GM19463 (cell line): Measurements from ENCODE around the gene MAN2A1.

Experiments
- ATAC-seq: cut with Tn5 transposase; IDR thresholded peaks from one replicate; pipeline ENCODE4 v1.9.1; 2021; ENCODE audit warnings: mild to moderate bottlenecking, moderate library complexity; ENCODE audit not compliant: unreplicated experiment

MAN2A1 gene

DNA sequence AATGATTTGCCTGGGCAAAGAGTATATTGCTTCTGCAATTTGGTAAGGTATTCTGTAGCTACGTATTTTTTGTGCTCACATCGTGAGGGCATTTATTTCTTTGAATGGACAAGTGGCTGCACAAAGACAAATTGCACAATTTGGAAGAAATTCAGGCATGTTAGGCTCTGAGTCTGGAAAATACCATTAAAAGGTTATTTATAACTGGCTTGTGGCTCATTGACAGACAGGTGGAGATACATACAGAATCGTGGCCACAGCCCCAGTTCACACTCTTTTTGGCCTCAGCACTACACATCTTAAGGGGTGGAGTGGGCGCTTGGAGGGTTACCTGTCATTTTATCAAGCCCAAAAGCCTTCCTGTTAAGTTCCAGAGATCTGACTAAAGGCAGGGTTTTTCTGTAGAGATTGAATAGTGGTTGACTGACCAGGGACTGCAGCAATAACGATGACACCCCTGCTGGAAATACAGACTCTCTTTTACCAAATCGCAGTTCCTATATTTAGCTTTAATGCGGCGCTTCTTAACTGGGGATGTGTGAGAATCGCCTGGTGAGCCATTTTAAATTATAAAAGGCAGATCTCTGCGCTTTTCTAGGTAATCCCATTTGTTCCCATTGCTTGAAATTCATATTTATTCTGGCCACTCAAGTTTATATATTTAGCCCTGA, 14.7 kb downstream of the MAN2A1 start:
- no peak for ATAC-seq

DNA sequence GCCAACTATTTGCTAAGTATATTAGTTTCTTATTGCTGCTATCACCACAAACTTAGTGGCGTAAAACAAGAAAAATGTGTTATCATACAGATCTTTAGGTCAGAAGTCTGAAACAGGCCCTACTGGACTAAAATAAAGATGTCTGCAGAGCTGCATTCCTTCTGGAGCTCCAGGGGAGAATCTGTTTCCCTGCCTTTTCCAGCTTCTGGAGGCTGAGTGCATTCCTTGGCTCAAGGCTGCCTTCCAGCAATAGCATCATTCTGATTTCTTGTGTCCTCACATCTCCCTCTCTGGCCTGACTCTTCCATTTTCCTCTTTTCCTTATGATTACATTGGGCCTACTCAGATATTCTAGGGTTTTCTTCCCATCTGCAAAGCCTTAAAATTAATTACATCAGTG, 15.9 kb downstream of the MAN2A1 start:
- no peak for ATAC-seq

DNA sequence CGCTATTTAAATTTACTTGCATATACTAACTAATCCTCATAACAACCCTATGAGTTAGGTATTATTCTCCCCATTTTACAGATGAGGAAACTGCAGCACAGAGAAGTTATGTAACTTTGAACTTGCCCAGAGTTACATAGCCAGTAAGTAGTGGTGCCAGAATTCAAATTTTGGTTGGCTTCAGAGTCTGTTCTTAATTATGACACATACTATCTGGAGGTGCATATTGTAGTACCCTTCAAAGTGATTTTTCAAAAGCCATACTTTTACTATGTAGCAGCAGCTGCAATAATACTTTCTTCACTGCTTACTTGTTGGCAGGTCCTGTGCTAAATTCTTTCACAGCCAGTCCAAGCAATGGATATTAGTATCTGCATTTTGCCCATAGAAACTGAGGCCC, 16.4 kb downstream of the MAN2A1 start:
- no peak for ATAC-seq

DNA sequence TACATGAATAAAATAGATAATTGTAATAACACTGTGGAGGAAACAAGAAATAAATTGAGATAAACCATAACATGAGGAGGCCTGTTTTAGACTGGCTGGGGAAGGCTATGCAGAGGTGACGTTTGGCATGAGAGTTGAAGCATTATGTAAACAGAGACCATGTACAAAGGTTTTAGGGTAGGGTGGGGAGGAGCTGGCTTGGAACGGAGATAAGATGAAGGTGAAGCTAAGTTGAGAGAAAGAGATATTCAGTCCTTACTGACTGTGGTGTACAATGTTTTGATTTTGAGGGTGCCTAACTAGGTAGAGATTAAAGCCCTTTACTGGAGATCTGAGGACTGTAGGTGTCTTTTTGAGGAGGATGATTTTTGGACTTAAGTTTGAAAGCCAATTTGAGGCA, 17.8 kb downstream of the MAN2A1 start:
- ATAC-seq, result no peak

DNA sequence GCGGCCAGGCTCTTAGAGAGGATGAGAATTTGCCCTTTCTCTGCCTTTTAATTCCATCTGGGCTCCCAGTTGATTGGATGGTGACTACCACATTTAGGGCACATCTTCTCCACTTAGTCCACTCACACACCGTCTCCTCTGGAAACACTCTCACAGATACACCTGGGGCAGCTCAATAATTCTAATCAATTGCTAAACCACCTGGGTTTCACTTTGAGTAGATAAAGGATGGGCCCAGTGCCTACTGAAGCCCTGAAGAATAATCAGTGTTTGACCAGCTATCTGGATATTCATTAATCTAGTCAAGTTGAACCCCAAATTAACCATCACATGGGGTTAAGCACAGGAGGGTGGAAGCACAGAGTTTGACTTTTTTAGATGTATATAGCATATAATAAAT, 19.1 kb downstream of the MAN2A1 start:
- no peak for ATAC-seq

DNA sequence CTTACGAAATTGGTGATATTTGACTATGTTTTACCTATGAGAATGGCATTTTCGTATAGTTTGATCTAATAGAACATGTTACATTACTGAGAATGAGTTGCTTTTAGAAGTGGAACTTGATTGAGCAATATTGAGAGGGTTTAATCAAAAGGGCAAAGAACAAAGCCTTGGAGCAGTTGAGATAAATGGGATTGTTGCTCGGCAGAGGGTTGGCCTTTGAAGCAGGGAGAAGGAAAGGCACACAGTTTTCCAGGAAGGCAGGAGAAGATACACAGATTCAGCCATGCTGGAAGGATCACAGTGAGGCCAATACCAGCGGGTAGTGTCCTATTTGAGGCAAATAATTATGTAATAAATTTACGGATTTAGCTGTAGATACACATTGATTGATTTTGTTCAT, 19.5 kb downstream of the MAN2A1 start:
- ATAC-seq, result no peak

DNA sequence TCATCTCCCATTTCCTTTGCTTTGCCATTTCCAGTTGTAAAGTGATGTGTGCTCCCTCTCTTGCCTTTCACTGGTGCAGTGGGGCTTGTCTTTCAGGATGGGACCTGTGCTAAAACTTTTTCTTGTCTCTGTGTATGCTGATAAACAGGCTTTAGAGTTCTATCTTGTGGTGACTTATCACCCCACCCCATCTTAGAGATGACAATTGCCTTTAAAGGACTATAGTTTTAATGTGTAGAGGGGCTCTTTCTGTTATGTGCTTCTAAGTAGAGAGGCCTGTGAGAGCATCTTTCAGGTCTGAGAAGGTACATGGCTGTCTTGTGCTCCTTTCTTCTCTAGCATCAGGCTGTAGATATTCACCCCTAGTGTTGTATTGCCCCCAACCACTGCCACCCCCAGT, 21.9 kb downstream of the MAN2A1 start:
- no peak for ATAC-seq

DNA sequence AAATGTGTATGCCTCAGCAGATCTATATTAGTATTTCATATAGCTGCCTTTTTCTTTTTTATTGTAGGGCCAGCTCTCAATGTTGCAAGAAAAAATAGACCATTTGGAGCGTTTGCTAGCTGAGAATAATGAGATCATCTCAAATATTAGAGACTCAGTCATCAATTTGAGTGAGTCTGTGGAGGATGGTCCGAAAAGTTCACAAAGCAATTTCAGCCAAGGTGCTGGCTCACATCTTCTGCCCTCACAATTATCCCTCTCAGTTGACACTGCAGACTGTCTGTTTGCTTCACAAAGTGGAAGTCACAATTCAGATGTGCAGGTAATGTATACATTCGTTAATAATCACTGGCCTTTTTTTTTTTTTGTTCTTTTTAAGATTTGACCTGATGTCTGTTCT, 23.7 kb downstream of the MAN2A1 start:
- no peak for ATAC-seq

DNA sequence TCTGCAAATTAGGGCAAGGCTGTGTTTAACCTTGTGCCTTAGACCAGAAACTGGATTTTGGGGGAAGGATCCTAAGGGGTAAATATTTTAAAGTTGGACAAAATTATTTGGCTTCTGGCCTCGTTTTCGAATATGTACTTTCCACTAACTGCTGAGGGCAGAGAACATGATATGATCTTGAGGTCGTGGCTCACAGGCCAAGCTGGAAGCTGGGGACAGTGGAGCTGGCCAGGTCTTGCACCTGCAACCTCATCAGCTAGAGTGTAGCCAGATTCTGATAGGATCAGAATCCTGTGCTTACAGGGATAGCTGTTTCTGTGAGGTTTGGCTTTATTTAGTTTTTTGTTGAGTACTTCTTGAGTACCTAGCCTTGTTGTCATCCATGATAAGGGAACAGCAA, 24.9 kb downstream of the MAN2A1 start:
- no peak for ATAC-seq

DNA sequence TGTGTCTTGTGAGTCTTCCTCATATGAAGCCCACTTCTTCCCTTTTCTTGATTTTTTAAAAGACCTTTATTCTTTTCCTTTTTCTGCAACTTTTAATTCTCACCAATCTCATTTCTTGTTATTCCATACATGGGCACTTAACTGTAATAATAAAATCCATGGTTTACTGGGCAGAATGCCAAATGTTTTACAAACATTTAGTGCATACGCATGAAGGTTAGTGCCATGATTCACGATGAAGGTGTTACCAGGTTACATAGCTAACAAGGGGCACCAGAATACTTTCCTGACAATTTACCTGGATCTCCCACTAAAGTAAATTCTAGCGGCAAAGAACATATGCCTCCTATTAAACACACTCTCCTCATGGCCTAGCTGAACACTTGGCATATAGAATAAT, 28.5 kb downstream of the MAN2A1 start:
- no peak for ATAC-seq

DNA sequence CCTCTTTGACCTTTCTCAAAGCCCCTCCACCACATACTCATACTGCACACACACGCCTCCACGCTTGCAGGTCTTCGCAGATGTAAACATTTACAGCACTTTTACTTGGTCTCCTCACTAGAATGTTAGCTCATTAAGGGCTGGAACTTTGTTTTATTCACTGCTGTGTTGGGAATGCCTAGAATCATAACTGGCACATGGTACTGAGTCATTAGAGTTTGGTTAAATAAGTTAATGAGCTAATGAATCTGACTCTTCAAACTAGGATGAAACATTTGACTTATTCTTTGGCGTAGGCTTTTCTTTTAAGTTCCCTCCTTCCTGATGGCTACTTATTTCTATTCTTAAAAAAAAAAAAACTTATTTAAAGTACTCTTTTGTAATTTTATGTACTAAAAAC, 28.9 kb downstream of the MAN2A1 start:
- no peak for ATAC-seq

DNA sequence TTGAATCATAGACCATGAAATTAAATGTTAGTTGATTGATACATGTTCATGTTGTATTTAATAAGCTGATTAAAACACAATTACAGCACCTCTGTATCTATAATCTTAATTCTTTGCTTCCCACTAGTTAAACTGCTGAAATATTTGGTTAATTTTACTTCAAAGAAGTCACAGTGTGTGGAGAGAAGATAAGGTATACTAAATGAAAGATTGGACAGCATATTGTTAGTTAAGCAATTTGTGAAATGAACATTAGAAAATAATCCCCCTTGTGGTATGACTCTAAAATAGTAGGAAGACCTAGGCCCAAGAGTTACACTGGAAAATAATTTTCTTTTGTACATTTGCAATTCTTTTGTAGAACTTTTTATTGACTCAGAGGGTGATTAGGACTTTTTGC, 30.3 kb downstream of the MAN2A1 start:
- ATAC-seq, result no peak

DNA sequence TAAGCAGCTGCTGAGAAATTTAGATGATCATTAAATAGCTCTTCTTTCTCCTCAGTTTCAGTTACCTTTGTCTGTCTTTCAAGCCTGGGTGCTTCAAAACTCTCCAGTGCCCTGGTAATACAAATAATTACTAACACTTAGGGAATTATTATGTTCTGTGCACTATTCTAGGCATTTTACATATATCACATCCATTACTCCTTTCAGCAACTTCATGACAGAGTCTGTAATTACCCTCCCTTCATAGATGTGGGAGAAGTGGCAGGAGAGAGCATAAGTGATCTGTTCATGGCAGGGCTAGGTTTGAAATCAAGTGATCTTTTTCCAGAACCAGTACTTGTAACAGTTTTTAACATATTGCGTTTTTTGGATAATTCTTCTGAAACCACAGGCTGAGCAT, 32.0 kb downstream of the MAN2A1 start:
- ATAC-seq, result no peak

DNA sequence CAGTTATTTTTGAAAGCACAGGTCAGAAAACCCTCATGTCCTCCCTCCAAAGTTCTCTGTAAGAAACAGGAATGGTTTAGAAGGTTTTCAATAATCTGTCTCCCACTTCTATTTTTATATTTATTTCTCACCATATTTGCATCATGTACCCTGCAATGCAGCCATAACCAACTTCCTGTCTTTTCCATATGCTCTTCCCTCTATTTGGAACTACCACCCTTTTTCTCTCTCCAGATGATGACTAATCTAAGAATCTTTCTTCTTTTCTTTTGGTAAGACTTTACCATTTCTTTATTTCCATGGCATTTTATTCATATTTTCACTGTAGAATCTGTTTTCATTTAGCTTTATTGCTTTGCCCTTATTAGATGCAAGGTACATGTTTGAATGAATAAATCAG, 33.9 kb downstream of the MAN2A1 start:
- ATAC-seq, result no peak

DNA sequence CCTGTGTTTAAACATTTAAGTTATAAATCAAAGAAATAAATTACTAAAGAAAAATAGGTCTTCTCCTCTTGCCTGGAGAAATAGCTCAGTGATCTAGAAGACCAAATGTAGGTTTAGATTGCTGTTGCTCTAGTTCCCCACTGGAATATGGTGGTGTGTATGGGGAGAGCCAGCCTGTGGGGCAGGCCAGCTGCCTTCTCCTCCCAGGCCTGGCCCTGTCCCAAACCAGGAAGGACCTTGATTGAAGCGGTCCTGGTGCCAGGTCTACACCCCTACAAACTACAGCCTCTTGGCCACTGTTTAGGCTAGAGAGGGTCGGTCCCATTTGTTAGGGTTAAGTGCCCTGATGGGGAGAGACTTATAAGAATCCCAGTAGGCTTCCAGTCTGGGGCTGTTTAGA, 35.4 kb downstream of the MAN2A1 start:
- ATAC-seq, result no peak

DNA sequence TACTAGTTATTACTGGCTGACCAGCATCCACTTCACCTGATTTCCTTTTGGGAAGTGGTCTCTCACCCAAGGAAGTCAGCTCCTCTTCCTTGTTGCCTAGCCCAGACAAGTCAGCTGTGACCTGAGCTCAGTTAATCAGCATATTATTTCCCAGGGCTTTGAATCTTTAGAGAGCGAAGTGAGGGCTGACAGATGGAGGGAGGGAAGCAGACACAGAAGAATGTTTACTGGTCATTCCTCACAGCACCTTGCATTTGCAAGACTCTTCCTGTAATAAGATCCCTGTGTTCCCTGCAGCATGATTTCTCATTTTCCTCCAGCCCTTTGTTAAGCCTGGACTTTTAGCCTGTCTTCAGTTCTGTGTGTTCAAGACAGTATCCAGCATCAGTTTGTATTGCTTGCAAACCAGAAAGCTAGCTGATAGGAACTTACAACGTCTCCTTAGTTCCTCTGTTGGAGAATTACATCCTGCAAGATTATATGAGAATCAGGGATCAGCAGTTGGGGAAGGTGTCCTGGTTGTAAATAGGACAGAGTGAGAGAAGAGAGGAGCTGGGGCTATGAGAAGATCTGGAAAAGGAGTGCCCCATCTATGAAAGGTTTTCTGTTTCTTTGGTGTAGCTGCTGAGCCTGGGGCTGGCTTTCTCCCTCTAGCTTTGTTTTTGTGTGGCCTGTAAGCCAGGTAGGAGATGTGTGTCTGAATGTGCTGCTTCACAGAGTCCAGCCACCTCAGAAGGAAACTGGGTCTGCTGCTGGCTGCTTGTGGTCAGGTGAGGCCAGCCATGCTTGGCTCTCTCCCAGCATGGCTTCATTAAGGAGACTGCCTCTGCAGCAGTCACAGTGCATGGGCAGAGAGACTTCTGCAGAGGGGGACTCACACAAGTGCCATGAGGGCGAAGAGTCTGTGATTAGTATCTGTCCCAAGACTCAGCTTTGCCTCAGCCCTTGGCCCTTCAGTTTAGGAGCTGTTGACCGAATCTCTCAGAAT, 50.3 kb downstream of the MAN2A1 start:
- ATAC-seq, result peak; percentile 92

DNA sequence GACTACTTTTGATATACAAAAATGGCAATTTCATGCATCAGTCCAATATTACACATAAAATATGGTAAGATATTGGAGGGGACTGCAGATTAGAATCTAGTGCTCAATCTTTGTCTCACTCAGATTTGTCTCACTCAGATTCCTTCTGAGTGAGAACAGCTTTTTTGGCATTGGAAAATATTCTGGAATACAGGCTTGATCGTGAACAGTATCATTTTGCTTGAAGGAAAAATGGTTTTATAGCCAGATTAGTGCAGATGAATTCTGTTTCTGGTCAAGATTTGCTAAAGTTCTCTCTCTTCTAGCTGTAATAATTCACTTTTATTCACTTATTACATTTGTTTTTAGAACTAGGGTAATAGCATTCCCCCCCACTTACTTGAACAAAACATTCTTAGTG, 51.2 kb downstream of the MAN2A1 start:
- ATAC-seq, result no peak

DNA sequence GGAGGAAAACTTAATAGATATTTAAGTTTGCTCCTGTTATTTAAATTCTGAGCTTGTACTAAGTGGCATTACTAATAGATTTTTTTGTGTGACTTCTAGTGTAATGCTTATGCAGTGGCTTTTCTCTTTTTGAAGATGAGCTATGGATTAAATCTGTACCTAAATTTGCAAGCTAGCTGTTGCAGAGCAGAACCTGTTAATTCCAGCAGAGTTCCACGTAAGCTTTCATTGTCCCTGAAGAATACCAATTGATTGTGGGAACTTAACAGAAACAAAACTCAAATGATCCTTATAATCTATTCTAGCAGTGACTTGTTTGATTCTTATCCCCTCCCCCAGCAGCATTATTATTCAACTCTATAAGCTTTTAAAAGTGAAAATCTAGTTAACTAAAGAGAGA, 51.7 kb downstream of the MAN2A1 start:
- ATAC-seq, result no peak

DNA sequence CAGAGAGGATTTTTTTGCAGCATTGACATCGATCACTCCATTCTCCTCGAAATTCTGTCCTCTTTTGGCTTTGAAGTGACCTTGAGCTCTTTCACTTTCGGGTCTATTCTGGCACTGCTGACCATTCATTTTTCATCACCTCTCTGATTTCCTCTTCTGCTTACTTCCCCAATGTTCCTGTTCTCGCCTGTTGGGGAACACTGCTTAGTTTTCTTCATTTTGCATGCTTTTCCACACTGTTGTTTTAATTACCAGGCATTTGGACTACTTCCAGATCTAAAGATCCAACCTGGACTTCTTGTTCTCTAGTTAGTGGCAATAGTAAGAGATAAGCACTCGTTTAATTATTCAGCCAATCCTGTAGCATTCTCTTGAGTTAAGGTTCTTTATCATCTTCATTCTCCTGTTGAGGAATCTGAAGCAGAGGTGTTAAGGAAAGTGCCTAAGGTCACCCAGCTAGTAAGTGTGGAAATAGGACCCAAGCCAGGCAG, 53.4 kb downstream of the MAN2A1 start:
- ATAC-seq, result no peak

DNA sequence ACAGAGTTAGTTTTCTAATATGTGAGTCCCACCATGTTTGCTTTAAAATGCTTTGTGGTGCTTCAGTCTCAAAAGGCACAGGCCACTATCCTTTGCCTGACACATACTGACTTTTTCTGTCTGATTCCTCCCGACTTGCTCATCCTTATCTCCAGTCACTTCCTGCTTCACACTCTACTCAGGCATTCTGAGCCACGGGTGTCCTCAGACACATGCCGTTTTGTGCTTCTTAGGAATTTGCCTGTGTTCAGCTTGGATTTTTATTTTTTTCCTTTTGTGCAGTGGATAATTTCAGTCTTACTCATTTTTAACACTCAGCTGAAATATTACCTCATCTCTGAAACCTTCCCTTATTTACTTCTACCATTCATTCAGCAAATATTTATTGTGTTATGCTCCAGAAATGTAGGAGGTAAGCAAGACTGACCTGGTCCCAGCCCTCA, 54.1 kb downstream of the MAN2A1 start:
- no peak for ATAC-seq

DNA sequence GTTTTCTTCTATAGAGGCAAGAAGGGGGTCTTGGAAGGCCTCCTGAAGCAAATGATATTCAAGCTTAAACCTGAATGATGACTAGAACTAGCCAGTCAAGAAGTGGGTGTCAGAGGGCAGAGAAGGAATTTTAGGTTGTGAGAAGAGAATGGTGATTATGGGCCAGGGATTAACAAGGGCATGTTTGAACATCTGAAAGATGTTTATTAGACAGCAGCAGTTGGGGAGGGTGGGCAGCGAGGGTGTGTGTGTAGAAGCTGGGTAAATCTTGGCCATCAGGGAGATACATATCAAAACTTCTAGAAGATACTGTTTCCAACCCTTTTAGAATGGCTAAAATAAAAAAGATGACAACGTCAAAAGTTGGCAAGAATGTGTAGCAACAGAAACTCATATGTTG, 54.5 kb downstream of the MAN2A1 start:
- no peak for ATAC-seq

DNA sequence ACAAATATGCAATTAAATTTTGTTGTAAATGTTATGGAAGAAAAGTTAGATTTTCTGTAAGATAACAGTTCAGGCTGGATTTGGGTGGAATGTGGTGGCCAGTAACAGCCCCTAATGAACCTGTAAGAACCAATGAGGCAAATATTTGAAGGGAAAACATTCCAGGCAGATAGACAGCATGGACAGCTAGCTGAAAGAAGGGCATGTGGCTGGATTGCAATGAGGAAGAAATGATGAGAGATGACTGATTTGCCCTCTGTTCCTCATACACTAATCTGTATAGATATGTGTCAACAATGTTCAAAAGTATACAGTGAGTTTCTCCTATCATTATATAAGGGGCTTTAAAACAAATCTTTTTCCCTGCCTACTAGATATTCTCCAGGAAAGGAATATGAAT, 58.8 kb downstream of the MAN2A1 start:
- ATAC-seq, result no peak
